Activated T-cell treated with anti-CD3 and anti-CD28 coated beads, Interleukin-2, amount 50 U/mL, for 4 hours (primary cell): ENCODE measurements around the gene CELA2B. TPM values are rescaled to one million over a fixed set of nuclear protein-coding genes. Genes with fewer than 3 reads are reported as not detected.
A peak's percentile ranks its signal among the peaks of the same experiment; 100 is the strongest.

Source experiments
- ATAC-seq, 2 donors: fragments of 200-7000 bp; cut with Tn5 transposase; one replicate each; pipeline ENCODE4 v1.10.0; 2021
- DNase-seq: peaks from one replicate; pipeline ENCODE4 v3.0.0-alpha.2; 2020
- H3K27me3 Mint-ChIP-seq: one replicate; pipeline ENCODE4 v1.8.0; 2021; ENCODE audit warnings: low read depth, mixed read lengths
- H3K36me3 Mint-ChIP-seq: one replicate; pipeline ENCODE4 v1.8.0; 2022; ENCODE audit warnings: mixed read lengths; ENCODE audit not compliant: insufficient read depth
- H3K4me1 Mint-ChIP-seq: one replicate; pipeline ENCODE4 v1.8.0; 2021; ENCODE audit warnings: low read depth, mixed read lengths
- H3K4me3 Mint-ChIP-seq: one replicate; pipeline ENCODE4 v1.8.0; 2021; ENCODE audit warnings: mild to moderate bottlenecking, moderate library complexity, mixed read lengths
- H3K9me3 Mint-ChIP-seq: one replicate; pipeline ENCODE4 v1.8.0; 2021; ENCODE audit warnings: mixed read lengths
- total RNA-seq, 3 donors: library from RNA; stranded (reverse); gene quantifications; one replicate each; pipeline ENCODE4 v1.2.1, GENCODE V29; 2021

Gene CELA2B
- total RNA-seq, 3 donors from 2014 or later, result 0.41 TPM; not detected in 2

- H3K27me3 Mint-ChIP-seq, result no peaks in the 10 kb centered on the region
- H3K4me3 Mint-ChIP-seq, result peak within 1 kb of the TSS; percentile 81
- no peaks in the 10 kb centered on the region for H3K9me3 Mint-ChIP-seq
- H3K36me3 Mint-ChIP-seq, result peaks cover 2% of the 10 kb centered on the region
- ATAC-seq (peak; percentile 50 to 61), DNase-seq (peak; percentile 94)
- H3K4me1 Mint-ChIP-seq, result peaks cover 50% of the 10 kb centered on the region
Observed at GRCh38 chr1:15526490-15527339, 50.8 kb downstream of the CELA2B start, which contains the start of gene DNAJC16. DNAJC16 (plus strand) TSS chr1:15526848; CDS start chr1:15529106, 2,258 bp downstream.

- no peaks in the 10 kb centered on the region for H3K27me3 Mint-ChIP-seq
- no peak for ATAC-seq
- no peaks in the 10 kb centered on the region for H3K9me3 Mint-ChIP-seq
- H3K36me3 Mint-ChIP-seq, result peaks cover 10% of the 10 kb centered on the region
- DNase-seq, result no peak
- peaks cover 34% of the 10 kb centered on the region for H3K4me1 Mint-ChIP-seq
- H3K4me3 Mint-ChIP-seq, result no peak overlapping the region
Observed at GRCh38 chr1:15531003-15531402, 55.1 kb downstream of the CELA2B start.

GRCh38 chr1:15531682-15532081 is 55.8 kb downstream of the CELA2B start:
- Mint-ChIP-seq H3K4me3 (no peak overlapping the region), H3K36me3 (peaks cover 14% of the 10 kb centered on the region), H3K9me3 (no peaks in the 10 kb centered on the region), H3K4me1 (peaks cover 29% of the 10 kb centered on the region), H3K27me3 (no peaks in the 10 kb centered on the region)
- no peak for ATAC-seq
- no peak for DNase-seq

- H3K36me3 Mint-ChIP-seq, result peaks cover 32% of the 10 kb centered on the region
- no peaks in the 10 kb centered on the region for H3K27me3 Mint-ChIP-seq
- H3K4me3 Mint-ChIP-seq, result no peak overlapping the region
- no peak for DNase-seq
- no peaks in the 10 kb centered on the region for H3K9me3 Mint-ChIP-seq
- H3K4me1 Mint-ChIP-seq, result no peaks in the 10 kb centered on the region
- no peak for ATAC-seq
Observed at GRCh38 chr1:15538771-15539170, 62.9 kb downstream of the CELA2B start.

DNA sequence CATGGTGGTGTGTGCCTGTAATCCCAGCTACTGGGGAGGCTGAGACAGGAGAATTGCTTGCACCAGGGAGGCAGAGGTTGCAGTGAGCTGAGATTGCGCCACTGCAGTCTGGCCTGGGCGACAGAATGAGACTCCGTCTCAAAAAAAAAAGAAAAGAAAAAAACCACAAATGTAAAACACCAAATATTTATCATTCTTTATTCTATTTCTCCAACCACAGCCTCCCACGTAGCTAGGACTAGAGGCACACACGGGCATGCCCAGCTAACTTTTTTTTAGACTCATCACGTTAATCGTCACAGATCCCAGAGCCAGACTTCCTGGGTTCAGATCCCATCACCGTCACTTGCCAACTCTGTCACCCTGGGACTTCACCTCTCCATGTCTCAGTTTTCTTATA is 64.3 kb downstream of the CELA2B start:
- no peak overlapping the region for H3K4me3 Mint-ChIP-seq
- H3K4me1 Mint-ChIP-seq, result no peaks in the 10 kb centered on the region
- no peak for ATAC-seq
- DNase-seq, result no peak
- H3K27me3 Mint-ChIP-seq, result no peaks in the 10 kb centered on the region
- no peaks in the 10 kb centered on the region for H3K9me3 Mint-ChIP-seq
- H3K36me3 Mint-ChIP-seq, result peaks cover 31% of the 10 kb centered on the region

Other genes with a start within 250 kb of the CELA2B start
- under 1 TPM; 0.08 to 0.50 (median 0.20) TPM for gene FHAD1, start 228.9 kb upstream of the CELA2B start, total RNA-seq
- gene EFHD2, start 66.2 kb upstream of the CELA2B start, total RNA-seq, result 10 to 100 TPM; 79.5 to 81.7 (median 80.0) TPM
- 1 to 10 TPM; 1.4 to 2.6 (median 1.5) TPM for gene CTRC, start 37.7 kb upstream of the CELA2B start, total RNA-seq
- under 1 TPM; 0.52 to 0.83 (median 0.53) TPM for gene CELA2A, start 19.4 kb upstream of the CELA2B start, total RNA-seq
- 1 to 10 TPM; 4.8 to 6.3 (median 6.3) TPM for gene CASP9, start 48.1 kb downstream of the CELA2B start, total RNA-seq
- 10 to 100 TPM; 12.1 to 13.7 (median 13.2) TPM for gene DNAJC16, start 50.7 kb downstream of the CELA2B start, total RNA-seq
- gene AGMAT, start 108.9 kb downstream of the CELA2B start, total RNA-seq, result 10 to 100 TPM; 21.2 to 23.1 (median 22.8) TPM
- 10 to 100 TPM; 50.1 to 65.4 (median 58.2) TPM for gene DDI2, start 141.4 kb downstream of the CELA2B start, total RNA-seq
- gene PLEKHM2, start 208.2 kb downstream of the CELA2B start, total RNA-seq, result 10 to 100 TPM; 58.1 to 67.5 (median 62.1) TPM